KOPT-K1 (cell line): Measurements from ENCODE around the gene ANAPC2.

ENCODE experiments used
- H3K27ac ChIP-seq: fragments of 200-600 bp; sonication (generic); 2 replicates; pipeline ENCODE4 v1.5.1; 2016; ENCODE audit warnings: antibody characterized with exemption, mild to moderate bottlenecking, low read depth, low read length; ENCODE audit not compliant: poor library complexity, severe bottlenecking
- H3K36me3 ChIP-seq: fragments of 200-600 bp; sonication (generic); 2 replicates; pipeline ENCODE4 v1.5.1; 2017; ENCODE audit warnings: antibody characterized with exemption, mild to moderate bottlenecking, low read length, moderate library complexity; ENCODE audit not compliant: insufficient read depth
- H3K9me3 ChIP-seq: fragments of 200-600 bp; sonication (generic); 2 replicates; pipeline ENCODE4 v1.5.1; 2017; ENCODE audit warnings: antibody characterized with exemption, low read length, mild to moderate bottlenecking; ENCODE audit not compliant: insufficient read depth, poor library complexity, severe bottlenecking

Gene ANAPC2

GRCh38 chr9:137179761-137180160 lies 8.6 kb downstream of the ANAPC2 start:
- H3K36me3 ChIP-seq, result peaks cover 59% of the 10 kb centered on the region; the same call in 1 of the 2 replicates
- no peaks in the 10 kb centered on the region for H3K9me3 ChIP-seq
- no peak overlapping the region for H3K27ac ChIP-seq

GRCh38 chr9:137178939-137179630 lies 9.3 kb downstream of the ANAPC2 start:
- Histone ChIP-seq H3K27ac (no peak overlapping the region), H3K36me3 (peaks cover 56% of the 10 kb centered on the region; the same call in 1 of the 2 replicates), H3K9me3 (no peaks in the 10 kb centered on the region)

GRCh38 chr9:137178201-137178938 lies 10.0 kb downstream of the ANAPC2 start:
- Histone ChIP-seq H3K36me3 (peaks cover 48% of the 10 kb centered on the region; the same call in 1 of the 2 replicates), H3K27ac (no peak overlapping the region), H3K9me3 (no peaks in the 10 kb centered on the region)

GRCh38 chr9:137176302-137177182 lies 11.8 kb downstream of the ANAPC2 start:
- Histone ChIP-seq H3K9me3 (no peaks in the 10 kb centered on the region), H3K27ac (no peak overlapping the region), H3K36me3 (peaks cover 34% of the 10 kb centered on the region; the same call in 1 of the 2 replicates)

- H3K36me3 ChIP-seq, result peaks cover 24% of the 10 kb centered on the region; the same call in 1 of the 2 replicates
- no peak overlapping the region for H3K27ac ChIP-seq
Measured at GRCh38 chr9:137175345-137175961, 12.9 kb downstream of the ANAPC2 start.

GRCh38 chr9:137174722-137175293 lies 13.6 kb downstream of the ANAPC2 start:
- Histone ChIP-seq H3K36me3 (peaks cover 17% of the 10 kb centered on the region; the same call in 1 of the 2 replicates), H3K27ac (no peak overlapping the region), H3K9me3 (no peaks in the 10 kb centered on the region)

More at GRCh38 chr9:137175345-137175961, 12.9 kb downstream of the ANAPC2 start:
- H3K9me3 ChIP-seq, result no peaks in the 10 kb centered on the region

GRCh38 chr9:137173796-137174664 lies 14.3 kb downstream of the ANAPC2 start:
- Histone ChIP-seq H3K9me3 (no peaks in the 10 kb centered on the region), H3K27ac (no peak overlapping the region), H3K36me3 (peaks cover 9% of the 10 kb centered on the region; the same call in 1 of the 2 replicates)

- no peak overlapping the region for H3K27ac ChIP-seq
- peaks cover 4% of the 10 kb centered on the region; the same call in 1 of the 2 replicates for H3K36me3 ChIP-seq
- no peaks in the 10 kb centered on the region for H3K9me3 ChIP-seq
Measured at GRCh38 chr9:137172901-137173795, 15.2 kb downstream of the ANAPC2 start.

- Histone ChIP-seq H3K9me3 (no peaks in the 10 kb centered on the region), H3K36me3 (no peaks in the 10 kb centered on the region), H3K27ac (no peak overlapping the region)
Measured at GRCh38 chr9:137171149-137171900, 17.0 kb downstream of the ANAPC2 start.

- Histone ChIP-seq H3K36me3 (no peaks in the 10 kb centered on the region), H3K27ac (no peak overlapping the region), H3K9me3 (no peaks in the 10 kb centered on the region)
Measured at GRCh38 chr9:137170486-137171148, 17.7 kb downstream of the ANAPC2 start.

- Histone ChIP-seq H3K27ac (no peak within 1 kb of the TSS), H3K36me3 (no peaks in the 10 kb centered on the region), H3K9me3 (no peaks in the 10 kb centered on the region)
Measured at GRCh38 chr9:137169896-137170358, 18.4 kb downstream of the ANAPC2 start, which contains the start of gene LRRC26. Gene LRRC26, minus strand, starts transcription at chr9:137170051. Its CDS starts 108 bp downstream, at chr9:137169943.
